Measurements from ENCODE around the gene CSNK2A3.

CSNK2A3 gene

GRCh38 chr11:11338304-11338703, 14.7 kb downstream of the CSNK2A3 start:
- Histone ChIP-seq H4K20me1 (ENCODE audit: insufficient read depth, low read length) (no peaks in the 10 kb centered on the region; the same call in 1 of the 2 replicates), H2AFZ (ENCODE audit: low read depth, low read length) (no peak overlapping the region), H3K9me3 (ENCODE audit: insufficient read depth, low read length) (no peaks in the 10 kb centered on the region), H3K4me2 (ENCODE audit: low read length) (no peak overlapping the region), H3K79me2 (ENCODE audit: low read length) (no peaks in the 10 kb centered on the region), H3K4me1 (ENCODE audit: low read length) (no peaks in the 10 kb centered on the region), H3K4me3 (ENCODE audit: low read length) (no peak overlapping the region), H3K27ac (ENCODE audit: low read length) (no peak overlapping the region), H3K9ac (ENCODE audit: low read length) (no peak overlapping the region), H3K36me3 (replicated peaks; ENCODE audit: low read depth, low read length) (no peaks in the 10 kb centered on the region), H3K27me3 (ENCODE audit: low read depth, low read length) (peaks cover 15% of the 10 kb centered on the region; the same call in 1 of the 2 replicates)
- no peak for TF ChIP-seq EZH2phosphoT487 (IDR thresholded peaks at IDR 0.05; ENCODE audit: low read depth)
- TF ChIP-seq, protein P1, sequence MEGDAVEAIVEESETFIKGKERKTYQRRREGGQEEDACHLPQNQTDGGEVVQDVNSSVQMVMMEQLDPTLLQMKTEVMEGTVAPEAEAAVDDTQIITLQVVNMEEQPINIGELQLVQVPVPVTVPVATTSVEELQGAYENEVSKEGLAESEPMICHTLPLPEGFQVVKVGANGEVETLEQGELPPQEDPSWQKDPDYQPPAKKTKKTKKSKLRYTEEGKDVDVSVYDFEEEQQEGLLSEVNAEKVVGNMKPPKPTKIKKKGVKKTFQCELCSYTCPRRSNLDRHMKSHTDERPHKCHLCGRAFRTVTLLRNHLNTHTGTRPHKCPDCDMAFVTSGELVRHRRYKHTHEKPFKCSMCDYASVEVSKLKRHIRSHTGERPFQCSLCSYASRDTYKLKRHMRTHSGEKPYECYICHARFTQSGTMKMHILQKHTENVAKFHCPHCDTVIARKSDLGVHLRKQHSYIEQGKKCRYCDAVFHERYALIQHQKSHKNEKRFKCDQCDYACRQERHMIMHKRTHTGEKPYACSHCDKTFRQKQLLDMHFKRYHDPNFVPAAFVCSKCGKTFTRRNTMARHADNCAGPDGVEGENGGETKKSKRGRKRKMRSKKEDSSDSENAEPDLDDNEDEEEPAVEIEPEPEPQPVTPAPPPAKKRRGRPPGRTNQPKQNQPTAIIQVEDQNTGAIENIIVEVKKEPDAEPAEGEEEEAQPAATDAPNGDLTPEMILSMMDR (IDR thresholded peaks at IDR 0.05; ENCODE audit: low read depth, low read length), result no peak

- no peaks in the 10 kb centered on the region for H3K9me3 ChIP-seq (ENCODE audit: insufficient read depth, low read length)
- H4K20me1 ChIP-seq (ENCODE audit: insufficient read depth, low read length), result no peaks in the 10 kb centered on the region; the same call in 1 of the 2 replicates
- H3K4me3 ChIP-seq (ENCODE audit: low read length), result no peak overlapping the region
- H3K9ac ChIP-seq (ENCODE audit: low read length), result no peak overlapping the region
- no peaks in the 10 kb centered on the region for H3K36me3 ChIP-seq (replicated peaks; ENCODE audit: low read depth, low read length)
- no peaks in the 10 kb centered on the region for H3K4me1 ChIP-seq (ENCODE audit: low read length)
- no peak for TF ChIP-seq EZH2phosphoT487 (IDR thresholded peaks at IDR 0.05; ENCODE audit: low read depth)
- TF ChIP-seq, protein P1 (IDR thresholded peaks at IDR 0.05; ENCODE audit: low read depth, low read length), result no peak
- no peak overlapping the region for H3K4me2 ChIP-seq (ENCODE audit: low read length)
- H2AFZ ChIP-seq (ENCODE audit: low read depth, low read length), result no peak overlapping the region
- peaks cover 15% of the 10 kb centered on the region; the same call in 1 of the 2 replicates for H3K27me3 ChIP-seq (ENCODE audit: low read depth, low read length)
- H3K79me2 ChIP-seq (ENCODE audit: low read length), result no peaks in the 10 kb centered on the region
- H3K27ac ChIP-seq (ENCODE audit: low read length), result no peak overlapping the region
Observed at GRCh38 chr11:11336664-11337063, 16.4 kb downstream of the CSNK2A3 start.

DNA sequence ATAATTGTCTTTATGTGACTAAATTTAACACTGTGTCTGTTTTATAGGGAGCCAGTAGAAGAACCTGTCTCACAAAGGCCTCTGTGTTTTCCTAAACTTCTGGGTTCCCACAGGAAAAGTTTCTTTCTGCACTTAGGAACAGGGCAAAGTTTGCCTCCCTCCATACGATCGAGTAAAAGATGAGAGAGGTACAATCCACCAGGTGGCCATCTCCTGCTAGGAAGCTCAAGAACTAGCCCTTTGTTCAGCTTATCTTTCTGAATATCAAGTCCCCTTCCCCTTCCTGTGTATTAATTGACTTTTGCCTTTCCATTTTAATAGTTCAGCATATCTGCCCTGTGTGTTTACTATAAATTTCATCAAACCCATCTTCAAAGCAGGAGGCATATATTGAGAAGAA, 18.0 kb downstream of the CSNK2A3 start:
- no peak overlapping the region for H3K4me2 ChIP-seq (ENCODE audit: low read length)
- no peaks in the 10 kb centered on the region for H3K9me3 ChIP-seq (ENCODE audit: insufficient read depth, low read length)
- no peaks in the 10 kb centered on the region; the same call in 1 of the 2 replicates for H4K20me1 ChIP-seq (ENCODE audit: insufficient read depth, low read length)
- H2AFZ ChIP-seq (ENCODE audit: low read depth, low read length), result no peak overlapping the region
- TF ChIP-seq EZH2phosphoT487 (IDR thresholded peaks at IDR 0.05; ENCODE audit: low read depth), result no peak
- TF ChIP-seq, protein P1 (IDR thresholded peaks at IDR 0.05; ENCODE audit: low read depth, low read length), result no peak
- no peaks in the 10 kb centered on the region for H3K79me2 ChIP-seq (ENCODE audit: low read length)
- no peaks in the 10 kb centered on the region for H3K36me3 ChIP-seq (replicated peaks; ENCODE audit: low read depth, low read length)
- no peak overlapping the region for H3K9ac ChIP-seq (ENCODE audit: low read length)
- no peak overlapping the region for H3K4me3 ChIP-seq (ENCODE audit: low read length)
- peaks cover 15% of the 10 kb centered on the region; the same call in 1 of the 2 replicates for H3K27me3 ChIP-seq (ENCODE audit: low read depth, low read length)
- H3K4me1 ChIP-seq (ENCODE audit: low read length), result no peaks in the 10 kb centered on the region
- no peak overlapping the region for H3K27ac ChIP-seq (ENCODE audit: low read length)

GRCh38 chr11:11334607-11335006, 18.4 kb downstream of the CSNK2A3 start:
- no peak overlapping the region for H3K4me2 ChIP-seq (ENCODE audit: low read length)
- H3K9ac ChIP-seq (ENCODE audit: low read length), result no peak overlapping the region
- no peaks in the 10 kb centered on the region for H3K4me1 ChIP-seq (ENCODE audit: low read length)
- no peak overlapping the region for H3K4me3 ChIP-seq (ENCODE audit: low read length)
- no peaks in the 10 kb centered on the region for H3K79me2 ChIP-seq (ENCODE audit: low read length)
- peaks cover 12% of the 10 kb centered on the region; the same call in 1 of the 2 replicates for H3K27me3 ChIP-seq (ENCODE audit: low read depth, low read length)
- H3K27ac ChIP-seq (ENCODE audit: low read length), result no peak overlapping the region
- no peaks in the 10 kb centered on the region for H3K9me3 ChIP-seq (ENCODE audit: insufficient read depth, low read length)
- no peak for TF ChIP-seq EZH2phosphoT487 (IDR thresholded peaks at IDR 0.05; ENCODE audit: low read depth)
- TF ChIP-seq, protein P1 (IDR thresholded peaks at IDR 0.05; ENCODE audit: low read depth, low read length), result no peak
- H3K36me3 ChIP-seq (replicated peaks; ENCODE audit: low read depth, low read length), result no peaks in the 10 kb centered on the region
- H4K20me1 ChIP-seq (ENCODE audit: insufficient read depth, low read length), result no peaks in the 10 kb centered on the region
- H2AFZ ChIP-seq (ENCODE audit: low read depth, low read length), result no peak overlapping the region
